Liver (tissue), 3 donors: Measurements from ENCODE around the gene CT45A5.
"Not testable (repeated sequence)": the region's sequence is repeated elsewhere in the genome, so short reads cannot be mapped to it uniquely, and the experiment has no call there.

Experiments
- CTCF ChIP-seq: fragments of 150-350 bp; IDR thresholded peaks from 2 replicates; pipeline ENCODE4 v1.5.1; 2017; ENCODE audit warnings: improper control_type of control experiment, low read depth, low read length; ENCODE audit not compliant: missing input control
- EGR1 ChIP-seq, 2 donors: IDR thresholded peaks; 2 replicates each; pipeline ENCODE4 v1.6.1; 2016 to 2018; ENCODE audit warnings: antibody characterized with exemption in 2 of 2, low read depth in 2 of 2
- FOXA1 ChIP-seq: IDR thresholded peaks from 2 replicates; pipeline ENCODE4 v1.6.1; 2016; ENCODE audit warnings: antibody characterized with exemption
- FOXA2 ChIP-seq: IDR thresholded peaks from 2 replicates; pipeline ENCODE4 v1.6.1; 2016; ENCODE audit warnings: antibody characterized with exemption
- GABPA ChIP-seq, 2 donors: IDR thresholded peaks in 1 of 2; conservative IDR thresholded peaks in 1 of 2; 2 replicates each; pipeline ENCODE4 v1.6.1; 2016; ENCODE audit warnings: antibody characterized with exemption in 2 of 2, mild to moderate bottlenecking in 1 of 2, moderate library complexity in 1 of 2
- MAX ChIP-seq: IDR thresholded peaks from 2 replicates; pipeline ENCODE4 v1.6.1; 2016; ENCODE audit warnings: antibody characterized with exemption
- RAD21 ChIP-seq, 2 donors: IDR thresholded peaks; 2 replicates each; pipeline ENCODE4 v1.6.1; 2016; ENCODE audit warnings: antibody characterized with exemption in 2 of 2, mild to moderate bottlenecking in 2 of 2
- REST ChIP-seq: IDR thresholded peaks from 2 replicates; pipeline ENCODE4 v1.6.1; 2016; ENCODE audit warnings: antibody characterized with exemption, mild to moderate bottlenecking
- RXRA ChIP-seq, 2 donors: IDR thresholded peaks; 2 replicates each; pipeline ENCODE4 v1.6.1; 2017 to 2018; ENCODE audit warnings: antibody characterized with exemption in 2 of 2, mild to moderate bottlenecking in 1 of 2
- SP1 ChIP-seq: IDR thresholded peaks from 2 replicates; pipeline ENCODE4 v1.6.1; 2018; ENCODE audit warnings: antibody characterized with exemption, mild to moderate bottlenecking
- YY1 ChIP-seq: IDR thresholded peaks from 2 replicates; pipeline ENCODE4 v1.6.1; 2016; ENCODE audit warnings: antibody characterized with exemption, mild to moderate bottlenecking
- ZBTB33 ChIP-seq: IDR thresholded peaks from 2 replicates; pipeline ENCODE4 v1.6.1; 2016; ENCODE audit warnings: antibody characterized with exemption
- donor health status: healthy.
- donor health status: healthy.

GRCh38 chrX:135802687-135803086 is 17.4 kb upstream of the CT45A5 start, which contains the start of gene CT45A6:
- TF ChIP-seq YY1; CTCF; REST; GABPA (IDR thresholded peaks at IDR 0.05 in 1 of 2, conservative IDR thresholded peaks at IDR 0.05 in 1 of 2); RXRA (IDR thresholded peaks at IDR 0.05); FOXA1; RAD21 (IDR thresholded peaks at IDR 0.05); SP1; ZBTB33; MAX; EGR1 (IDR thresholded peaks at IDR 0.05; ENCODE audit: low read depth in 2 of 2); FOXA2: not testable (repeated sequence)
